AG04450 (cell line): ENCODE results near the gene PVALEF. TPM values are rescaled to one million over a fixed set of nuclear protein-coding genes. Genes with fewer than 3 reads are reported as not detected.

ENCODE experiments used
- CTCF ChIA-PET: fragments of 300-600, 350-600 bp; formaldehyde crosslinking; extraction: SDS; loops from one replicate; lab custom pipeline; 2022; ENCODE audit warnings: antibody characterized with exemption, inconsistent platforms; lab: Charles Lee
- POLR2A ChIA-PET: fragments of 350-600 bp; formaldehyde crosslinking; extraction: SDS; loops from one replicate; lab custom pipeline; 2021; ENCODE audit warnings: antibody characterized with exemption, inconsistent platforms; lab: Yijun Ruan, JAX
- DNase-seq: peaks from one replicate; pipeline ENCODE4 v3.0.0-alpha.2; 2011; ENCODE audit warnings: low read depth, low spot score
- H3K27ac ChIP-seq: one replicate; pipeline ENCODE4 v1.5.1; 2012; ENCODE audit warnings: low read depth, low read length, control low read depth
- H3K27me3 ChIP-seq: one replicate; pipeline ENCODE4 v1.6.0; 2012; ENCODE audit warnings: low read length; ENCODE audit not compliant: control insufficient read depth, insufficient read depth
- H3K4me3 ChIP-seq: 2 replicates; pipeline ENCODE4 v1.5.1; 2011; ENCODE audit warnings: mild to moderate bottlenecking, low read depth, low read length, control low read depth
- H3K9me3 ChIP-seq: 2 replicates; pipeline ENCODE4 v1.5.1; 2012; ENCODE audit warnings: low read length; ENCODE audit not compliant: control insufficient read depth, insufficient read depth
- CTCF ChIP-seq: IDR thresholded peaks from 2 replicates; pipeline ENCODE4 v1.5.1; 2011; ENCODE audit warnings: low read depth, low read length, control low read depth, inconsistent platforms
- polyA plus RNA-seq: library from polyadenylated mRNA; depleted of rRNA; stranded (reverse); fragments of >200 nt; gene quantifications from 2 replicates; pipeline ENCODE4 v1.2.3, GENCODE V29; 2011

PVALEF gene
- polyA plus RNA-seq, 1 experiment = not detected

GRCh38 chr17:81126281-81127132 is 38.8 kb upstream of the PVALEF start:
- POLR2A ChIA-PET = no interaction called here
- H3K27ac ChIP-seq = no peak overlapping the region
- CTCF ChIA-PET = no interaction called here
- TF ChIP-seq CTCF = no peak
- H3K9me3 ChIP-seq = no peaks in the 10 kb centered on the region; the same call in 1 of the 2 replicates
- H3K4me3 ChIP-seq = no peak overlapping the region
- DNase-seq = no peak
- H3K27me3 ChIP-seq = peaks cover 24% of the 10 kb centered on the region

DNA sequence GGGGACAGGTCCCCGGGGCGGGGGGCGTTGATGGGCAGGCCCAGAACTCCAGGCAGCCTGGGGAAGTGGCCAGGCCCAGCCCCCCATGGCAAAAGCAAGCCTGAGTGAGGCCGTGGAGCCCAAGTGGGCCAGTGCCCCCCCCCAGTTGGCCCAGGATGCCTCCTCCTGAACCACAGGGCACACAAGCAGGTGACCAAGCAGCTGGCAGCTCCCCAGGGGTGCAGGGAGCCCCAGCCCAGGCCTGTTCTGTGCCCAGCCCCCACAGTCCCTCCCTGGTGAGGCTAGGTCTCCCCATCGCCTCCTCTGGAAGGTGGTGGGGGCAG is 38.2 kb upstream of the PVALEF start:
- ChIA-PET POLR2A (no interaction called here), CTCF (no interaction called here)
- no peak overlapping the region for H3K4me3 ChIP-seq
- peaks cover 20% of the 10 kb centered on the region for H3K27me3 ChIP-seq
- TF ChIP-seq CTCF = no peak
- DNase-seq = no peak
- H3K27ac ChIP-seq = no peak overlapping the region
- no peaks in the 10 kb centered on the region; the same call in 1 of the 2 replicates for H3K9me3 ChIP-seq

- H3K27me3 ChIP-seq = peaks cover 18% of the 10 kb centered on the region
- POLR2A ChIA-PET = no interaction called here
Measured at GRCh38 chr17:81127526-81128177, 37.7 kb upstream of the PVALEF start.

GRCh38 chr17:81128338-81128737 is 37.0 kb upstream of the PVALEF start:
- CTCF ChIA-PET = no interaction called here
- H3K27me3 ChIP-seq = peaks cover 12% of the 10 kb centered on the region
- no peaks in the 10 kb centered on the region; the same call in 1 of the 2 replicates for H3K9me3 ChIP-seq
- no peak for DNase-seq
- POLR2A ChIA-PET = no interaction called here
- no peak overlapping the region for H3K27ac ChIP-seq
- no peak overlapping the region for H3K4me3 ChIP-seq
- no peak for TF ChIP-seq CTCF

More at GRCh38 chr17:81127526-81128177, 37.7 kb upstream of the PVALEF start:
- no peak overlapping the region for H3K27ac ChIP-seq
- no peak for DNase-seq
- CTCF ChIA-PET = no interaction called here
- no peaks in the 10 kb centered on the region; the same call in 1 of the 2 replicates for H3K9me3 ChIP-seq
- no peak overlapping the region for H3K4me3 ChIP-seq
- no peak for TF ChIP-seq CTCF

DNA sequence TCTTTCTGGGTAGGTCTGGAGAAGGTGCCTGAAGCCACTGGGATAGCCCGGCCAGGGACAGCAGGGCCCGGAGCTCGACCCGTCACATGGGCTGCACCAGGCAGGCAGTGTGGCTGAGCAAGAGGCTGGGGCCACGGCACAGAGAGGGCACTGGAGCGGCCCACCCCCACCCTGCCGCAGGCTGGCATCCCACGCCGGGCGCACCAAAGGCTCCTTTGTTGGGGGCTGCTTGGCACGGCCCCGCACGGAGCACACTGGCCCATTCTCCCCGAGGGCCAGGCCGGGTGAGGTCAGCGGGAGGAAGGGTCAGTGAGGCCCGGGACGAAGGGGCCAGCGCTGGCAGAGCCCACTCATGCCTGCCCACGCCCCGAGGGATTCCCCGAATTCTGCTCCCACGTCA is 36.5 kb upstream of the PVALEF start:
- CTCF ChIA-PET = no interaction called here
- Histone ChIP-seq H3K4me3 (no peak overlapping the region), H3K9me3 (no peaks in the 10 kb centered on the region; the same call in 1 of the 2 replicates)

More for the DNA sequence above, 36.5 kb upstream of the PVALEF start:
- H3K27ac ChIP-seq = no peak overlapping the region
- TF ChIP-seq CTCF = no peak
- peaks cover 12% of the 10 kb centered on the region for H3K27me3 ChIP-seq
- DNase-seq = no peak
- POLR2A ChIA-PET = no interaction called here
